ENCODE measurements around the gene RIMBP2.

RIMBP2 gene

GRCh38 chr12:130538343-130539095 is 177.6 kb downstream of the RIMBP2 start:
- no peak overlapping the region for H3K27ac ChIP-seq
- TF ChIP-seq CTCF (IDR thresholded peaks at IDR 0.05), result no peak
- no peak overlapping the region for H3K4me3 ChIP-seq
- no peak for DNase-seq (ENCODE audit: low spot score)

- TF ChIP-seq CTCF (IDR thresholded peaks at IDR 0.05), result no peak
- Histone ChIP-seq H3K4me3 (no peak overlapping the region), H3K27ac (no peak overlapping the region)
- DNase-seq (ENCODE audit: low spot score), result no peak
These were observed 178.4 kb downstream of the RIMBP2 start for GRCh38 chr12:130537655-130538054.

GRCh38 chr12:130537051-130537450 is 179.0 kb downstream of the RIMBP2 start:
- H3K27ac ChIP-seq, result no peak overlapping the region
- TF ChIP-seq CTCF (IDR thresholded peaks at IDR 0.05), result no peak
- H3K4me3 ChIP-seq, result no peak overlapping the region
- no peak for DNase-seq (ENCODE audit: low spot score)

GRCh38 chr12:130530429-130530828 is 185.7 kb downstream of the RIMBP2 start:
- H3K4me3 ChIP-seq, result no peak overlapping the region
- DNase-seq (ENCODE audit: low spot score), result no peak
- TF ChIP-seq CTCF (IDR thresholded peaks at IDR 0.05), result no peak
- no peak overlapping the region for H3K27ac ChIP-seq

- no peak overlapping the region for H3K4me3 ChIP-seq
- no peak for TF ChIP-seq CTCF (IDR thresholded peaks at IDR 0.05)
These were observed 186.3 kb downstream of the RIMBP2 start for GRCh38 chr12:130529781-130530180.

GRCh38 chr12:130527239-130527638 is 188.9 kb downstream of the RIMBP2 start:
- no peak for TF ChIP-seq CTCF (IDR thresholded peaks at IDR 0.05)
- no peak for DNase-seq (ENCODE audit: low spot score)
- Histone ChIP-seq H3K27ac (no peak overlapping the region), H3K4me3 (no peak overlapping the region)

More at GRCh38 chr12:130529781-130530180, 186.3 kb downstream of the RIMBP2 start:
- no peak for DNase-seq (ENCODE audit: low spot score)
- no peak overlapping the region for H3K27ac ChIP-seq

- DNase-seq (ENCODE audit: low spot score), result no peak
- H3K27ac ChIP-seq, result no peak overlapping the region
- no peak for TF ChIP-seq CTCF (IDR thresholded peaks at IDR 0.05)
- H3K4me3 ChIP-seq, result no peak overlapping the region
These were observed 189.3 kb downstream of the RIMBP2 start for GRCh38 chr12:130526813-130527212.
